ENCODE measurements around the gene TRAPPC10.
"Not testable (repeated sequence)": the region's sequence is repeated elsewhere in the genome, so short reads cannot be mapped to it uniquely, and the experiment has no call there.

- TF ChIP-seq POLR2A, CTCF, POLR2AphosphoS5 (IDR thresholded peaks at IDR 0.05): not testable (repeated sequence)
These were observed 128.4 kb downstream of the TRAPPC10 start for GRCh38 chr21:44140552-44140932.
